Spleen (tissue), 7 donors: Measurements from ENCODE around the gene ABCB1.

Source experiments
- CTCF ChIP-seq, 11 experiments: fragments of 200-600 bp in 7 of 11; fragments of 450-650 bp in 4 of 11; sonication (generic) in 4 of 11; IDR thresholded peaks in 8 of 11; conservative IDR thresholded peaks in 3 of 11; 1 replicate in 7 of 11; 2 replicates in 4 of 11; pipeline versions ENCODE4 v1.4.0 to v1.8.0; 2016 to 2021; ENCODE audit warnings: antibody characterized with exemption in 11 of 11, inconsistent platforms in 4 of 11, mild to moderate bottlenecking in 1 of 11
- POLR2A ChIP-seq, 3 donors: fragments of 450-650 bp; IDR thresholded peaks; one replicate each; pipeline ENCODE4 v1.5.1; 2017; ENCODE audit warnings: antibody characterized with exemption in 3 of 3, mild to moderate bottlenecking in 1 of 3
- POLR2AphosphoS5 ChIP-seq, 3 donors: sonication (generic); formaldehyde crosslinking; IDR thresholded peaks; one replicate each; pipeline ENCODE4 v1.5.1; 2017; ENCODE audit warnings: antibody characterized with exemption in 3 of 3
- donor health status: DM: no; HTN: no; CAD: no; lungs with moderate emphysema.
- donor health status: DM: no; HTN: no; CAD: no.
- donor health status: DM: no; HTN: no; CAD: no.

- TF ChIP-seq CTCF (IDR thresholded peaks at IDR 0.05 in 8 of 11, conservative IDR thresholded peaks at IDR 0.05 in 3 of 11) (no peak), POLR2AphosphoS5 (IDR thresholded peaks at IDR 0.05) (no peak), POLR2A (IDR thresholded peaks at IDR 0.05) (no peak)
These were observed 120.7 kb downstream of the ABCB1 start for GRCh38 chr7:87479951-87480350.
